ENCODE results near the gene SPTLC2. TPM values are rescaled to one million over a fixed set of nuclear protein-coding genes. Genes with fewer than 3 reads are reported as not detected.

Gene SPTLC2
- total and polyA plus RNA-seq, 4 donors, result 8.1 to 48.6 (median 27.6) TPM

DNA sequence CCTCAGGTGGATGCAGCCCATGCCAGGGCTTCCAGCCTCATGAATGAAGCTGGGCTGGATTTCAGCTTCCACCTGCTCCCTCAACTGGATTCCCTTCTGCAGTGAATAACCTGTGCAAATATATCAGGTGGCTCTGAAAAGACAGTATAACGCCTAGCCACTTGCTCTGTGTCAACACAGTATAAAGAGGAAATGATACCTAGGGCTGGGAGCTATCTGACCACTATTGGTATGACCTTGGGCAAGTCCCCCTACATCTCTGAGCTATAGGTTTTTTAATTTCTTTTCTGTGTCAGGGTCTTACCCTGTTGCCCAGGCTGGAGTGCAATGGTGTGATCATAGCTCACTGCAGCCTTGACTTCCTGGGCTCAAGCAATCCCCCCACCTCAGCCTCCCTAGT, 137.6 kb downstream of the SPTLC2 start:
- H3K9ac ChIP-seq (ENCODE audit: insufficient read depth in 1 of 2, low read length in 2 of 2), result no peak overlapping the region
- ATAC-seq (ENCODE audit: insufficient read depth, low FRiP score) (no peak), DNase-seq (no peak)
- no peak overlapping the region for H3K27ac ChIP-seq (ENCODE audit: low read depth in 1 of 2, low read length in 1 of 2)
- H3K4me1 ChIP-seq (ENCODE audit: control insufficient read depth in 5 of 5, insufficient read depth in 5 of 5, low read length in 5 of 5), result no peaks in the 10 kb centered on the region
- 56 to 80% methylated on average over 1 of the region's 1 CpG for WGBS, 2 donors
- TF ChIP-seq, protein P1, sequence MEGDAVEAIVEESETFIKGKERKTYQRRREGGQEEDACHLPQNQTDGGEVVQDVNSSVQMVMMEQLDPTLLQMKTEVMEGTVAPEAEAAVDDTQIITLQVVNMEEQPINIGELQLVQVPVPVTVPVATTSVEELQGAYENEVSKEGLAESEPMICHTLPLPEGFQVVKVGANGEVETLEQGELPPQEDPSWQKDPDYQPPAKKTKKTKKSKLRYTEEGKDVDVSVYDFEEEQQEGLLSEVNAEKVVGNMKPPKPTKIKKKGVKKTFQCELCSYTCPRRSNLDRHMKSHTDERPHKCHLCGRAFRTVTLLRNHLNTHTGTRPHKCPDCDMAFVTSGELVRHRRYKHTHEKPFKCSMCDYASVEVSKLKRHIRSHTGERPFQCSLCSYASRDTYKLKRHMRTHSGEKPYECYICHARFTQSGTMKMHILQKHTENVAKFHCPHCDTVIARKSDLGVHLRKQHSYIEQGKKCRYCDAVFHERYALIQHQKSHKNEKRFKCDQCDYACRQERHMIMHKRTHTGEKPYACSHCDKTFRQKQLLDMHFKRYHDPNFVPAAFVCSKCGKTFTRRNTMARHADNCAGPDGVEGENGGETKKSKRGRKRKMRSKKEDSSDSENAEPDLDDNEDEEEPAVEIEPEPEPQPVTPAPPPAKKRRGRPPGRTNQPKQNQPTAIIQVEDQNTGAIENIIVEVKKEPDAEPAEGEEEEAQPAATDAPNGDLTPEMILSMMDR (IDR thresholded peaks at IDR 0.05; ENCODE audit: control extremely low read depth, extremely low read depth), result no peak
- no peaks in the 10 kb centered on the region for H3K36me3 ChIP-seq (ENCODE audit: control insufficient read depth in 4 of 4, insufficient read depth in 4 of 4, low read length in 4 of 4)
- H3K9me3 ChIP-seq (ENCODE audit: control insufficient read depth in 4 of 4, insufficient read depth in 3 of 4, low read length in 3 of 4), result no peaks in the 10 kb centered on the region
- no peak overlapping the region for H3K4me3 ChIP-seq
- H3K27me3 ChIP-seq (ENCODE audit: control insufficient read depth in 3 of 3, insufficient read depth in 3 of 3, low read length in 2 of 3), result no peaks in the 10 kb centered on the region

DNA sequence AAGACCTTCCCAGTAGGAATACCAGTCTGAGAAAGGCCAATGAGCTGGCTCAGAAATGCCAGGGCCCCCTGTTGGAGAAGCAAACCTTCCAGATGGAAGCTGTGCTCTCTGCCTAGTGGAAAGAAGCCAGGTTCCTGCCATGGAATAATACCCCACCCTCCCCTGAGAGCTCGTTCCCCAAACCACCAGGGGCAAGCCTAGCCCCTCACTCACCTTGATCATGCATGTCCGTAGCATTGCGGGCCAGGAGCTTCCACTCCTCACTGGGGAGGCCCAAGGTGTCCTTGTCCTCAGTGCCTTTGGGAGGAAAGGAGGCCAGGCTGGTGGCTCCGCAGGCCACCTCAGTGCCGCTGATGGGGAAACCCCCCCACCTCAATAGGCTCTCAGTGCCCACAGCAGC, 138.4 kb downstream of the SPTLC2 start:
- Histone ChIP-seq H3K27me3 (ENCODE audit: control insufficient read depth in 3 of 3, insufficient read depth in 3 of 3, low read length in 2 of 3) (no peaks in the 10 kb centered on the region), H3K9ac (ENCODE audit: insufficient read depth in 1 of 2, low read length in 2 of 2) (no peak overlapping the region), H3K9me3 (ENCODE audit: control insufficient read depth in 4 of 4, insufficient read depth in 3 of 4, low read length in 3 of 4) (no peaks in the 10 kb centered on the region), H3K27ac (ENCODE audit: low read depth in 1 of 2, low read length in 1 of 2) (no peak overlapping the region), H3K4me1 (ENCODE audit: control insufficient read depth in 5 of 5, insufficient read depth in 5 of 5, low read length in 5 of 5) (no peaks in the 10 kb centered on the region), H3K4me3 (no peak overlapping the region), H3K36me3 (ENCODE audit: control insufficient read depth in 4 of 4, insufficient read depth in 4 of 4, low read length in 4 of 4) (no peaks in the 10 kb centered on the region)
- WGBS, 2 donors, result 87 to 93% methylated on average over 5 of the region's 5 CpGs
- DNase-seq (no peak), ATAC-seq (ENCODE audit: insufficient read depth, low FRiP score) (no peak)
- TF ChIP-seq, protein P1 (IDR thresholded peaks at IDR 0.05; ENCODE audit: control extremely low read depth, extremely low read depth), result no peak

DNA sequence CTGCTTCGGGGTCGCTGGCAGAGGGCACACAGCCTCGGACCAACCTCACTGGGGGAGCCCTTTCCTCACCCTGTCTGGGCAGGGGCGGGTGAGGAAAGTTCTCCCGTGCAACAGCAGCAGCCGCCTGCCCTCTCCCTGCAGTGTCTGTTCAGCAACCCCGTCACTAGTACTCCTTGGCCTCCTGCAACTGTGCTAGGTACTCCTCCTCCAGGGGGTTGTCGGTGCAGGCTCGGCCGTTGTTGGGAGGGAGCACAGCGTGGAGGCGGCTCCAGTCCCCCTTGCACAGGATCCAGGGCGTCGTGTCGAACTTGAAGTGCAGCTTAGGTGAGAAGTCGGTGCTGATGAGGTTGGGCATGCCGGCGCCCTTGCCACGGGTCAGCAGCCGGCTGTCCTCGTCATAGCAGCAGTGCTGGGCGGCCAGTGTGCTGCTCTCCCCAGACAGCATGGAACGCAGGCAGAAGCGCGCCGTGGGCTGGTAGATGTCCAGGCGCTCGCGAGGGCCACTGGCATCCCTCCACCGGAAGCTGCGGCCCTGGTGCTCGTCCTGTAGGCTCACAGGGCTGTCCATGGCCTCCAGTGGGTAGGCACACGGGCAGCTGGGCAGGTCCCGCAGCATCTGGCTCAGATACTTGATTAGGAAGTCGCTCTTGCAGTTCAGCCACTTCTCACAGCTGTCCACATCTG, 140.9 kb downstream of the SPTLC2 start:
- Histone ChIP-seq H3K4me1 (ENCODE audit: control insufficient read depth in 5 of 5, insufficient read depth in 5 of 5, low read length in 5 of 5) (no peaks in the 10 kb centered on the region), H3K9me3 (ENCODE audit: control insufficient read depth in 4 of 4, insufficient read depth in 3 of 4, low read length in 3 of 4) (no peaks in the 10 kb centered on the region), H3K27ac (ENCODE audit: low read depth in 1 of 2, low read length in 1 of 2) (no peak overlapping the region), H3K9ac (ENCODE audit: insufficient read depth in 1 of 2, low read length in 2 of 2) (no peak overlapping the region), H3K36me3 (ENCODE audit: control insufficient read depth in 4 of 4, insufficient read depth in 4 of 4, low read length in 4 of 4) (no peaks in the 10 kb centered on the region), H3K27me3 (ENCODE audit: control insufficient read depth in 3 of 3, insufficient read depth in 3 of 3, low read length in 2 of 3) (no peaks in the 10 kb centered on the region), H3K4me3 (no peak overlapping the region)
- TF ChIP-seq, protein P1 (IDR thresholded peaks at IDR 0.05; ENCODE audit: control extremely low read depth, extremely low read depth), result no peak
- DNase-seq (no peak), ATAC-seq (ENCODE audit: insufficient read depth, low FRiP score) (no peak)
- WGBS, 2 donors, result 86 to 93% methylated on average over 35 of the region's 35 CpGs

Measured in lung (tissue), 12 donors.